SK-N-SH (cell line): ENCODE measurements around the gene NEMP1. TPM values are rescaled to one million over a fixed set of nuclear protein-coding genes. Genes with fewer than 3 reads are reported as not detected.

ENCODE experiments used
- CTCF ChIA-PET: fragments of 300-600, 350-600 bp; formaldehyde crosslinking; extraction: SDS; loops from one replicate; lab custom pipeline; 2021; lab: Yijun Ruan, JAX
- POLR2A ChIA-PET: fragments of 350-600 bp; sonication (Branson Sonifier 250); formaldehyde crosslinking; extraction: SDS; loops from one replicate; lab custom pipeline; 2020; ENCODE audit warnings: antibody characterized with exemption, inconsistent platforms; lab: Yijun Ruan, JAX
- DNase-seq: peaks from one replicate; pipeline ENCODE4 v3.0.0; 2012
- H2AFZ ChIP-seq: fragments of 200-600 bp; sonication (generic); 2 replicates; pipeline ENCODE4 v1.8.1; 2016; ENCODE audit warnings: antibody characterized with exemption, mild to moderate bottlenecking, low read depth
- H3F3A ChIP-seq: fragments of 200-600 bp; sonication (generic); replicated peaks from 2 replicates; pipeline ENCODE3; 2016; ENCODE audit warnings: antibody characterized with exemption, mild to moderate bottlenecking; ENCODE audit not compliant: insufficient read depth
- H3K27ac ChIP-seq, 2 experiments: fragments of 200-500 bp in 1 of 2; fragments of 200-600 bp in 1 of 2; sonication (Bioruptor generic) in 1 of 2; sonication (generic), shearing (Covaris generic) in 1 of 2; 2 replicates each; pipeline versions ENCODE4 v1.5.1 to v1.6.1; 2014 to 2016; ENCODE audit warnings: low read depth in 2 of 2, inconsistent platforms in 1 of 2, low read length in 1 of 2, mild to moderate bottlenecking in 1 of 2, mixed read lengths in 1 of 2
- H3K27me3 ChIP-seq: fragments of 200-600 bp; sonication (generic), shearing (Covaris generic); 2 replicates; pipeline ENCODE4 v1.6.1; 2016; ENCODE audit warnings: mixed run types; ENCODE audit not compliant: insufficient read depth
- H3K36me3 ChIP-seq, 2 experiments: fragments of 200-500 bp in 1 of 2; fragments of 200-600 bp in 1 of 2; sonication (Bioruptor generic) in 1 of 2; sonication (generic) in 1 of 2; replicated peaks in 1 of 2; 2 replicates each; pipeline versions ENCODE3 to v1.5.1; 2014 to 2016; ENCODE audit warnings: low read length in 1 of 2, mild to moderate bottlenecking in 1 of 2; ENCODE audit not compliant: insufficient read depth in 2 of 2, control insufficient read depth in 1 of 2
- H3K4me1 ChIP-seq, 2 experiments: fragments of 200-500 bp in 1 of 2; fragments of 200-600 bp in 1 of 2; sonication (Bioruptor generic) in 1 of 2; sonication (generic), shearing (Covaris generic) in 1 of 2; 2 replicates each; pipeline versions ENCODE4 v1.5.1 to v1.6.1; 2014 to 2016; ENCODE audit warnings: low read depth in 1 of 2, low read length in 1 of 2, mixed run types in 1 of 2; ENCODE audit not compliant: insufficient read depth in 2 of 2, control insufficient read depth in 1 of 2
- H3K4me2 ChIP-seq: fragments of 200-600 bp; sonication (generic), shearing (Covaris generic); 2 replicates; pipeline ENCODE4 v1.6.1; 2017; ENCODE audit warnings: mixed run types
- H3K4me3 ChIP-seq, 2 experiments: fragments of 200-500 bp in 1 of 2; fragments of 200-600 bp in 1 of 2; sonication (Bioruptor generic) in 1 of 2; sonication (generic), shearing (Covaris generic) in 1 of 2; 2 replicates each; pipeline versions ENCODE4 v1.5.1 to v1.8.1; 2014 to 2016; ENCODE audit warnings: low read depth in 2 of 2, inconsistent platforms in 1 of 2, low read length in 1 of 2, mild to moderate bottlenecking in 1 of 2, mixed read lengths in 1 of 2, moderate library complexity in 1 of 2
- H3K79me2 ChIP-seq: fragments of 200-600 bp; sonication (generic); 2 replicates; pipeline ENCODE4 v1.8.1; 2017; ENCODE audit warnings: mild to moderate bottlenecking; ENCODE audit not compliant: insufficient read depth
- H3K9ac ChIP-seq: fragments of 200-600 bp; sonication (generic); 2 replicates; pipeline ENCODE4 v1.6.1; 2017; ENCODE audit warnings: mixed run types
- H3K9me2 ChIP-seq: fragments of 200-600 bp; sonication (generic); 2 replicates; pipeline ENCODE4 v1.6.1; 2017; ENCODE audit warnings: mixed run types
- H3K9me3 ChIP-seq: fragments of 200-600 bp; sonication (generic); 2 replicates; pipeline ENCODE4 v1.6.1; 2017; ENCODE audit warnings: mixed run types, mild to moderate bottlenecking, moderate library complexity
- H4K20me1 ChIP-seq: fragments of 200-600 bp; sonication (generic); 2 replicates; pipeline ENCODE4 v1.6.1; 2017; ENCODE audit warnings: mild to moderate bottlenecking, mixed run types; ENCODE audit not compliant: insufficient read depth
- CHD2 ChIP-seq: fragments of 150-350 bp; IDR thresholded peaks from 2 replicates; pipeline ENCODE4 v1.6.1; 2018; ENCODE audit warnings: low read length; ENCODE audit not compliant: partially characterized antibody
- CTCF ChIP-seq: fragments of 200-600 bp; sonication (generic); IDR thresholded peaks from 2 replicates; pipeline ENCODE4 v1.6.1; 2017; ENCODE audit warnings: antibody characterized with exemption, mild to moderate bottlenecking, moderate library complexity
- ELF1 ChIP-seq: IDR thresholded peaks from 2 replicates; pipeline ENCODE4 v1.4.0; 2012
- FOSL2 ChIP-seq: IDR thresholded peaks from 2 replicates; pipeline ENCODE4 v1.4.0; 2012; ENCODE audit warnings: low read depth, mild to moderate bottlenecking, moderate library complexity, borderline replicate concordance
- FOXJ3 ChIP-seq: sonication (generic); formaldehyde crosslinking; IDR thresholded peaks from 2 replicates; pipeline ENCODE4 v1.5.1; 2020; ENCODE audit warnings: mild to moderate bottlenecking, missing genetic modification reagents
- FOXM1 ChIP-seq: IDR thresholded peaks from 2 replicates; pipeline ENCODE4 v1.4.0; 2012; ENCODE audit warnings: low read depth, mild to moderate bottlenecking
- JUND ChIP-seq: IDR thresholded peaks from 2 replicates; pipeline ENCODE4 v1.4.0; 2012
- MAX ChIP-seq: IDR thresholded peaks from 2 replicates; pipeline ENCODE4 v1.4.0; 2012; ENCODE audit warnings: low read depth
- MEF2A ChIP-seq: IDR thresholded peaks from 2 replicates; pipeline ENCODE4 v1.4.0; 2012; ENCODE audit warnings: low read depth, borderline replicate concordance
- NFIC ChIP-seq: IDR thresholded peaks from 2 replicates; pipeline ENCODE4 v1.4.0; 2012; ENCODE audit warnings: borderline replicate concordance
- PBX3 ChIP-seq: IDR thresholded peaks from 2 replicates; pipeline ENCODE4; 2012
- RCOR1 ChIP-seq: fragments of 150-350 bp; IDR thresholded peaks from 2 replicates; pipeline ENCODE4 v1.6.1; 2017; ENCODE audit warnings: antibody characterized with exemption, low read length
- RFX5 ChIP-seq: IDR thresholded peaks from 2 replicates; pipeline ENCODE4 v1.6.1; 2012; ENCODE audit warnings: mild to moderate bottlenecking, improper control_type of control experiment, low read length
- TCF12 ChIP-seq: IDR thresholded peaks from 2 replicates; pipeline ENCODE4 v1.4.0; 2012
- USF1 ChIP-seq: IDR thresholded peaks from 2 replicates; pipeline ENCODE4 v1.4.0; 2012; ENCODE audit warnings: low read depth, borderline replicate concordance
- YY1 ChIP-seq: IDR thresholded peaks from 2 replicates; pipeline ENCODE4 v1.4.0; 2012; ENCODE audit warnings: low read depth, mild to moderate bottlenecking
- WGBS: methylation state at CpG from one replicate; pipeline ENCODE4 v1.1.6; 2017; ENCODE audit warnings: low lambda C conversion rate; 5-methylcytosine and 5-hydroxymethylcytosine counted together
- polyA plus RNA-seq, 3 experiments: library from polyadenylated mRNA; depleted of rRNA; stranded (reverse); fragments of >200 nt; gene quantifications; 2 replicates each; pipeline ENCODE4 v1.2.3, GENCODE V29; 2012

The NEMP1 gene
- polyA plus RNA-seq, 1 of the 3 experiments (the other 2 are of a cell fraction) = 6.2 TPM

- no CpG with 5 or more reads among the region's 1 CpG for WGBS
- H4K20me1 ChIP-seq = no peaks in the 10 kb centered on the region
- H2AFZ ChIP-seq = no peak overlapping the region
- no peak overlapping the region for H3K4me3 ChIP-seq
- no peak overlapping the region for H3K4me2 ChIP-seq
- no peak for DNase-seq
- H3K27me3 ChIP-seq = no peaks in the 10 kb centered on the region
- H3K9me3 ChIP-seq = no peaks in the 10 kb centered on the region
- H3K9me2 ChIP-seq = no peaks in the 10 kb centered on the region
- no peaks in the 10 kb centered on the region for H3K79me2 ChIP-seq
- ChIA-PET CTCF (interaction anchor here (0.9 to 23.5 kb wide), 7 partner anchors 49 to 117 kb away, joined by 3 to 643 read pairs (median 9); partner anchors contain the start of gene ZBTB39), POLR2A (no interaction called here)
- no peak overlapping the region for H3K27ac ChIP-seq
- no peaks in the 10 kb centered on the region for H3K4me1 ChIP-seq
- H3K9ac ChIP-seq = no peak overlapping the region
- no peaks in the 10 kb centered on the region for H3F3A ChIP-seq
- no peaks in the 10 kb centered on the region for H3K36me3 ChIP-seq
- TF ChIP-seq MEF2A (no peak), RFX5 (no peak), RCOR1 (no peak), MAX (no peak), CHD2 (no peak), CTCF (no peak), JUND (no peak), YY1 (no peak), PBX3 (no peak; the same call in 1 of the 2 replicates), ELF1 (no peak), TCF12 (no peak), NFIC (no peak), USF1 (no peak), FOXM1 (no peak), FOXJ3 (CRISPR knock-in tag) (no peak), FOSL2 (no peak)
These were observed 40.2 kb upstream of the NEMP1 start for GRCh38 chr12:57118711-57119271.
